ENCODE measurements around the gene MED14. TPM values are rescaled to one million over a fixed set of nuclear protein-coding genes. Genes with fewer than 3 reads are reported as not detected.
"Not testable (repeated sequence)": the region's sequence is repeated elsewhere in the genome, so short reads cannot be mapped to it uniquely, and the experiment has no call there.

MED14 gene
- total RNA-seq, 1 experiment from 2014 or later: 37.4 TPM

GRCh38 chrX:40732499-40732898 is 2.8 kb downstream of the MED14 start:
- DNase-seq (ENCODE audit: extremely low read depth, low read depth): not testable (repeated sequence)

GRCh38 chrX:40729598-40730584 is 5.5 kb downstream of the MED14 start:
- DNase-seq (ENCODE audit: extremely low read depth, low read depth): no peak

GRCh38 chrX:40727581-40728252 is 7.6 kb downstream of the MED14 start:
- DNase-seq (ENCODE audit: extremely low read depth, low read depth): no peak

- DNase-seq (ENCODE audit: extremely low read depth, low read depth): no peak
Observed at GRCh38 chrX:40727093-40727492, 8.2 kb downstream of the MED14 start.

GRCh38 chrX:40722930-40723329 is 12.4 kb downstream of the MED14 start:
- no peak for DNase-seq (ENCODE audit: extremely low read depth, low read depth)

- DNase-seq (ENCODE audit: extremely low read depth, low read depth): no peak
Observed at GRCh38 chrX:40721489-40722106, 13.7 kb downstream of the MED14 start.

- DNase-seq (ENCODE audit: extremely low read depth, low read depth): no peak
Observed at GRCh38 chrX:40720792-40721191, 14.6 kb downstream of the MED14 start.

- no peak for DNase-seq (ENCODE audit: extremely low read depth, low read depth)
Observed at GRCh38 chrX:40720339-40720738, 15.0 kb downstream of the MED14 start.

- no peak for DNase-seq (ENCODE audit: extremely low read depth, low read depth)
Observed at GRCh38 chrX:40719731-40720130, 15.6 kb downstream of the MED14 start.

GRCh38 chrX:40719218-40719617 is 16.1 kb downstream of the MED14 start:
- DNase-seq (ENCODE audit: extremely low read depth, low read depth): no peak

- DNase-seq (ENCODE audit: extremely low read depth, low read depth): no peak
Observed at GRCh38 chrX:40709395-40709794, 25.9 kb downstream of the MED14 start.

GRCh38 chrX:40705658-40706312 is 29.6 kb downstream of the MED14 start:
- no peak for DNase-seq (ENCODE audit: extremely low read depth, low read depth)

- DNase-seq (ENCODE audit: extremely low read depth, low read depth): no peak
Observed at GRCh38 chrX:40700640-40701342, 34.6 kb downstream of the MED14 start.

GRCh38 chrX:40698851-40699250 is 36.5 kb downstream of the MED14 start:
- DNase-seq (ENCODE audit: extremely low read depth, low read depth): no peak

GRCh38 chrX:40694802-40695201 is 40.5 kb downstream of the MED14 start:
- DNase-seq (ENCODE audit: extremely low read depth, low read depth): no peak

GRCh38 chrX:40688929-40689328 is 46.4 kb downstream of the MED14 start:
- DNase-seq (ENCODE audit: extremely low read depth, low read depth): no peak

- DNase-seq (ENCODE audit: extremely low read depth, low read depth): no peak
Observed at GRCh38 chrX:40687169-40687568, 48.2 kb downstream of the MED14 start.

GRCh38 chrX:40685362-40685918 is 49.9 kb downstream of the MED14 start:
- no peak for DNase-seq (ENCODE audit: extremely low read depth, low read depth)

GRCh38 chrX:40684092-40684491 is 51.2 kb downstream of the MED14 start:
- no peak for DNase-seq (ENCODE audit: extremely low read depth, low read depth)

GRCh38 chrX:40683245-40683644 is 52.1 kb downstream of the MED14 start:
- no peak for DNase-seq (ENCODE audit: extremely low read depth, low read depth)
